SU-DHL-6 (cell line): ENCODE results near the gene PRDM15.

Experiments
- H2AFZ ChIP-seq: fragments of 200-600 bp; sonication (generic); 2 replicates; pipeline ENCODE4 v1.6.1; 2014; ENCODE audit warnings: low read depth, mild to moderate bottlenecking, moderate library complexity, mixed read lengths, antibody characterized with exemption, low read length; ENCODE audit not compliant: severe bottlenecking
- H3F3A ChIP-seq: fragments of 200-600 bp; shearing (Covaris generic); 2 replicates; pipeline ENCODE4 v1.6.0; 2016; ENCODE audit warnings: antibody characterized with exemption, mild to moderate bottlenecking; ENCODE audit not compliant: insufficient read depth
- H3K27ac ChIP-seq: fragments of 200-600 bp; sonication (generic); 2 replicates; pipeline ENCODE4 v1.5.1; 2016; ENCODE audit warnings: low read depth, mild to moderate bottlenecking, low read length, moderate library complexity, mixed read lengths
- H3K27me3 ChIP-seq: fragments of 200-600 bp; sonication (generic), shearing (Covaris generic); 2 replicates; pipeline ENCODE4 v1.6.0; 2014; ENCODE audit warnings: mild to moderate bottlenecking, low read length
- H3K36me3 ChIP-seq: fragments of 200-600 bp; sonication (generic); 2 replicates; pipeline ENCODE4 v1.6.1; 2014; ENCODE audit warnings: mild to moderate bottlenecking, low read length, mixed read lengths
- H3K4me2 ChIP-seq: fragments of 300-600, 200-600 bp; shearing (Covaris generic), sonication (generic); 2 replicates; pipeline ENCODE4 v1.6.0; 2014; ENCODE audit warnings: low read length, low read depth, mild to moderate bottlenecking; ENCODE audit not compliant: poor library complexity, severe bottlenecking
- H3K4me3 ChIP-seq: fragments of 200-600 bp; sonication (generic); 2 replicates; pipeline ENCODE4 v1.5.1; 2014; ENCODE audit warnings: antibody characterized with exemption, low read length, mild to moderate bottlenecking, mixed read lengths; ENCODE audit not compliant: insufficient read depth, poor library complexity, severe bottlenecking
- H3K79me2 ChIP-seq: fragments of 200-600 bp; sonication (generic); 2 replicates; pipeline ENCODE4 v1.6.1; 2014; ENCODE audit warnings: mild to moderate bottlenecking, low read length, moderate library complexity; ENCODE audit not compliant: insufficient read depth
- H3K9ac ChIP-seq: fragments of 200-600 bp; sonication (generic); 2 replicates; pipeline ENCODE4 v1.7.0; 2014; ENCODE audit warnings: mild to moderate bottlenecking, low read length
- H3K9me2 ChIP-seq: fragments of 200-600 bp; sonication (generic); replicated peaks from 2 replicates; pipeline ENCODE4 v1.6.1; 2014; ENCODE audit warnings: low read length; ENCODE audit not compliant: insufficient read depth
- H3K9me3 ChIP-seq: fragments of 200-600 bp; sonication (generic); 2 replicates; pipeline ENCODE4 v1.6.1; 2014; ENCODE audit warnings: low read length, mixed read lengths; ENCODE audit not compliant: insufficient read depth
- H4K20me1 ChIP-seq: fragments of 200-600 bp; sonication (generic); 2 replicates; pipeline ENCODE4 v1.6.1; 2014; ENCODE audit warnings: low read depth, mild to moderate bottlenecking, antibody characterized with exemption, low read length, moderate library complexity, mixed read lengths
- EZH2phosphoT487 ChIP-seq: fragments of 200-600 bp; sonication (generic), shearing (Covaris generic); conservative IDR thresholded peaks from 2 replicates; pipeline ENCODE4 v1.6.1; 2018; ENCODE audit warnings: mild to moderate bottlenecking, antibody characterized with exemption, low read length, moderate library complexity, mixed read lengths
- TF ChIP-seq, protein P1 (sequence below): fragments of 200-600 bp; sonication (generic); IDR thresholded peaks from one replicate; pipeline ENCODE4 v1.5.1; 2017; ENCODE audit warnings: antibody characterized with exemption, mild to moderate bottlenecking, low read length, moderate library complexity; ENCODE audit not compliant: insufficient read depth, poor library complexity, severe bottlenecking

Gene PRDM15

GRCh38 chr21:41919666-41920398, 40.7 kb upstream of the PRDM15 start:
- TF ChIP-seq, protein P1, sequence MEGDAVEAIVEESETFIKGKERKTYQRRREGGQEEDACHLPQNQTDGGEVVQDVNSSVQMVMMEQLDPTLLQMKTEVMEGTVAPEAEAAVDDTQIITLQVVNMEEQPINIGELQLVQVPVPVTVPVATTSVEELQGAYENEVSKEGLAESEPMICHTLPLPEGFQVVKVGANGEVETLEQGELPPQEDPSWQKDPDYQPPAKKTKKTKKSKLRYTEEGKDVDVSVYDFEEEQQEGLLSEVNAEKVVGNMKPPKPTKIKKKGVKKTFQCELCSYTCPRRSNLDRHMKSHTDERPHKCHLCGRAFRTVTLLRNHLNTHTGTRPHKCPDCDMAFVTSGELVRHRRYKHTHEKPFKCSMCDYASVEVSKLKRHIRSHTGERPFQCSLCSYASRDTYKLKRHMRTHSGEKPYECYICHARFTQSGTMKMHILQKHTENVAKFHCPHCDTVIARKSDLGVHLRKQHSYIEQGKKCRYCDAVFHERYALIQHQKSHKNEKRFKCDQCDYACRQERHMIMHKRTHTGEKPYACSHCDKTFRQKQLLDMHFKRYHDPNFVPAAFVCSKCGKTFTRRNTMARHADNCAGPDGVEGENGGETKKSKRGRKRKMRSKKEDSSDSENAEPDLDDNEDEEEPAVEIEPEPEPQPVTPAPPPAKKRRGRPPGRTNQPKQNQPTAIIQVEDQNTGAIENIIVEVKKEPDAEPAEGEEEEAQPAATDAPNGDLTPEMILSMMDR, result no peak
- TF ChIP-seq EZH2phosphoT487, result no peak
- H3K27ac ChIP-seq, result no peak overlapping the region
- H3K36me3 ChIP-seq, result no peaks in the 10 kb centered on the region
- H3K79me2 ChIP-seq, result no peaks in the 10 kb centered on the region
- no peaks in the 10 kb centered on the region for H3K9me2 ChIP-seq
- H3F3A ChIP-seq, result no peaks in the 10 kb centered on the region
- no peaks in the 10 kb centered on the region for H3K27me3 ChIP-seq
- no peaks in the 10 kb centered on the region for H4K20me1 ChIP-seq
- no peaks in the 10 kb centered on the region for H3K9me3 ChIP-seq
- H3K9ac ChIP-seq, result no peak overlapping the region
- H3K4me3 ChIP-seq, result no peak overlapping the region
- no peak overlapping the region for H2AFZ ChIP-seq
- H3K4me2 ChIP-seq, result no peak overlapping the region

GRCh38 chr21:41918561-41919358, 39.6 kb upstream of the PRDM15 start:
- no peak overlapping the region for H3K4me2 ChIP-seq
- H3K9me2 ChIP-seq, result no peaks in the 10 kb centered on the region
- no peak overlapping the region for H3K4me3 ChIP-seq
- H4K20me1 ChIP-seq, result no peaks in the 10 kb centered on the region
- no peaks in the 10 kb centered on the region for H3K36me3 ChIP-seq
- no peak overlapping the region for H2AFZ ChIP-seq
- TF ChIP-seq, protein P1, result no peak
- TF ChIP-seq EZH2phosphoT487, result no peak
- H3K27me3 ChIP-seq, result no peaks in the 10 kb centered on the region
- H3K79me2 ChIP-seq, result no peaks in the 10 kb centered on the region
- no peaks in the 10 kb centered on the region for H3F3A ChIP-seq
- H3K9me3 ChIP-seq, result no peaks in the 10 kb centered on the region
- no peak overlapping the region for H3K27ac ChIP-seq
- H3K9ac ChIP-seq, result no peak overlapping the region

- TF ChIP-seq EZH2phosphoT487, result no peak
- TF ChIP-seq, protein P1, result no peak
- Histone ChIP-seq H3K9ac (no peak overlapping the region), H2AFZ (no peak overlapping the region), H3K27ac (no peak overlapping the region), H3K4me2 (no peak overlapping the region), H4K20me1 (no peaks in the 10 kb centered on the region), H3F3A (no peaks in the 10 kb centered on the region), H3K4me3 (no peak overlapping the region), H3K27me3 (no peaks in the 10 kb centered on the region), H3K79me2 (no peaks in the 10 kb centered on the region), H3K36me3 (no peaks in the 10 kb centered on the region), H3K9me3 (no peaks in the 10 kb centered on the region), H3K9me2 (no peaks in the 10 kb centered on the region)
Observed at GRCh38 chr21:41917531-41917930, 38.4 kb upstream of the PRDM15 start.
